SH-SY5Y (cell line): Measurements from ENCODE around the gene FRMD4A.

Experiments
- GATA2 ChIP-seq: IDR thresholded peaks from 2 replicates; pipeline ENCODE4 v1.6.1; 2011; ENCODE audit warnings: mild to moderate bottlenecking, low read depth, low read length
- GATA3 ChIP-seq: IDR thresholded peaks from 2 replicates; pipeline ENCODE4 v1.6.1; 2011; ENCODE audit warnings: low read depth, mild to moderate bottlenecking, low read length, moderate library complexity

DNA sequence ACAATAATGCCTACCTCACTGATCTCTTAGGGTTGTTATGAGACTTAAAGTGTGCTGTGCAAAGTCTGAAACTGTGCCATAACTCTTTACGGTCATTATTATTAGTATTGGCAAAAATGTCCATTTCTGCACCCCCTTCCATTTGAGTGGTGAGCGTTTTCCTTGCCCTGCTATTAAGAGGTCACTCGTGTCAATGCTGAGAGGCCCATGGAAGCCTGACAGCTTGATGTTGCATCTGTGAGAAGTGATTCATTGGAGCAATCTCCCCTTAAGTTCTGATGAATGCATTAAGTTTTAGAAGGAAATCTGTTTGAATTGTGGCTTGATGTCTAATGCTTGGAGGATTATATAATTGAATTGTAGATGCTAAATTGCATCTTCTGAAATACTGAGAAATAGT is 253.3 kb downstream of the FRMD4A start:
- TF ChIP-seq GATA2 (no peak), GATA3 (no peak)
